Keratinocyte (primary cell): ENCODE measurements around the gene FBXO3.

ENCODE experiments used
- EZH2 ChIP-seq: IDR thresholded peaks from one replicate; pipeline ENCODE4 v1.6.1; 2012; ENCODE audit warnings: inconsistent platforms, mild to moderate bottlenecking, low read length, moderate library complexity
- TF ChIP-seq, protein P1 (sequence below), 3 experiments: IDR thresholded peaks in 1 of 3; conservative IDR thresholded peaks in 1 of 3; optimal IDR thresholded peaks in 1 of 3; 2 replicates in 2 of 3; 3 replicates in 1 of 3; pipeline versions ENCODE3 to v1.5.1; 2011; ENCODE audit warnings: low read length in 3 of 3, mild to moderate bottlenecking in 3 of 3, moderate library complexity in 2 of 3, control low read depth in 1 of 3, inconsistent platforms in 1 of 3; ENCODE audit not compliant: insufficient read depth in 2 of 3; ENCODE audit errors: extremely low read depth in 1 of 3

DNA sequence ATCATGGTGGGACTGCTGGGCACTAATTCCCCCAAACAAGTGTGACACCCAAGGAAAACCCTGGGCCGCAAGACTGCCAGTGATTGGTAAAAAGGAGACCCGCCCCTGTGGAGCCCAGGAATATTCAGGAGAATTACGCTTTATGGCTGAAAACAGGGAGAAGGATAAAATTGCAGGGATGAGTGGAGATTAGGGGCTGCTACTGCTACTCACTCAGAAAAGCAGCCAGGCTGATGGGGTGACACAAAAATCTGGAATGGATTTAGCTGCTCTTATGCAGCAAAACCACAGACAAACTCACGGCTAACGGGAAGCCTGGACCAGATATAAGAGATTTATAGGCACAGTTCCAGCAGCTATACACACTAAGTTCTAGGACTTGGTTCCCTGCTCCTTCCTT, 4.4 kb upstream of the FBXO3 start:
- TF ChIP-seq, protein P1, sequence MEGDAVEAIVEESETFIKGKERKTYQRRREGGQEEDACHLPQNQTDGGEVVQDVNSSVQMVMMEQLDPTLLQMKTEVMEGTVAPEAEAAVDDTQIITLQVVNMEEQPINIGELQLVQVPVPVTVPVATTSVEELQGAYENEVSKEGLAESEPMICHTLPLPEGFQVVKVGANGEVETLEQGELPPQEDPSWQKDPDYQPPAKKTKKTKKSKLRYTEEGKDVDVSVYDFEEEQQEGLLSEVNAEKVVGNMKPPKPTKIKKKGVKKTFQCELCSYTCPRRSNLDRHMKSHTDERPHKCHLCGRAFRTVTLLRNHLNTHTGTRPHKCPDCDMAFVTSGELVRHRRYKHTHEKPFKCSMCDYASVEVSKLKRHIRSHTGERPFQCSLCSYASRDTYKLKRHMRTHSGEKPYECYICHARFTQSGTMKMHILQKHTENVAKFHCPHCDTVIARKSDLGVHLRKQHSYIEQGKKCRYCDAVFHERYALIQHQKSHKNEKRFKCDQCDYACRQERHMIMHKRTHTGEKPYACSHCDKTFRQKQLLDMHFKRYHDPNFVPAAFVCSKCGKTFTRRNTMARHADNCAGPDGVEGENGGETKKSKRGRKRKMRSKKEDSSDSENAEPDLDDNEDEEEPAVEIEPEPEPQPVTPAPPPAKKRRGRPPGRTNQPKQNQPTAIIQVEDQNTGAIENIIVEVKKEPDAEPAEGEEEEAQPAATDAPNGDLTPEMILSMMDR (optimal IDR thresholded peaks at IDR 0.05 in 1 of 3, IDR thresholded peaks at IDR 0.05 in 1 of 3, conservative IDR thresholded peaks at IDR 0.05 in 1 of 3; ENCODE audit: extremely low read depth in 1 of 3, insufficient read depth in 2 of 3, low read length in 3 of 3): no peak
- no peak for TF ChIP-seq EZH2
